HG03460 (cell line): ENCODE data around the gene CHRND.

Experiments used
- ATAC-seq: cut with Tn5 transposase; IDR thresholded peaks from one replicate; pipeline ENCODE4 v1.9.1; 2021; ENCODE audit not compliant: unreplicated experiment

CHRND gene

GRCh38 chr2:232487385-232488096 is 38.4 kb upstream of the CHRND start, which contains the start of gene ECEL1:
Gene ECEL1 (minus strand): TSS chr2:232487834. CDS start chr2:232486653, 1,181 bp downstream.
- no peak for ATAC-seq

- no peak for ATAC-seq
Measured at GRCh38 chr2:232488097-232488711, 37.8 kb upstream of the CHRND start.

GRCh38 chr2:232488721-232489300 is 37.1 kb upstream of the CHRND start:
- ATAC-seq = no peak

GRCh38 chr2:232489516-232490220 is 36.3 kb upstream of the CHRND start:
- ATAC-seq = no peak

GRCh38 chr2:232490221-232491138 is 35.5 kb upstream of the CHRND start:
- no peak for ATAC-seq

GRCh38 chr2:232491139-232491780 is 34.7 kb upstream of the CHRND start:
- no peak for ATAC-seq

GRCh38 chr2:232492236-232492848 is 33.6 kb upstream of the CHRND start:
- ATAC-seq = no peak

GRCh38 chr2:232492963-232493700 is 32.8 kb upstream of the CHRND start:
- ATAC-seq = no peak

- no peak for ATAC-seq
Measured at GRCh38 chr2:232493701-232494474, 32.1 kb upstream of the CHRND start.

- no peak for ATAC-seq
Measured at GRCh38 chr2:232494542-232494941, 31.4 kb upstream of the CHRND start.

- ATAC-seq = no peak
Measured at GRCh38 chr2:232495292-232495691, 30.7 kb upstream of the CHRND start.

GRCh38 chr2:232496501-232497270 is 29.3 kb upstream of the CHRND start:
- ATAC-seq = no peak

GRCh38 chr2:232497348-232497747 is 28.6 kb upstream of the CHRND start:
- ATAC-seq = no peak

GRCh38 chr2:232498452-232498851 is 27.5 kb upstream of the CHRND start:
- no peak for ATAC-seq

GRCh38 chr2:232501331-232501771 is 24.6 kb upstream of the CHRND start:
- no peak for ATAC-seq

GRCh38 chr2:232501794-232502390 is 24.1 kb upstream of the CHRND start:
- ATAC-seq = no peak

GRCh38 chr2:232502511-232502910 is 23.4 kb upstream of the CHRND start:
- no peak for ATAC-seq
